ENCODE results near the gene DNM3. TPM values are rescaled to one million over a fixed set of nuclear protein-coding genes. Genes with fewer than 3 reads are reported as not detected.

Gene DNM3
- total and polyA plus RNA-seq, 9 of the 15 experiments (the other 6 are each of a cell fraction or from before 2014, with no cell fraction given) = 0.08 to 0.36 (median 0.22) TPM; not detected in 1

GRCh38 chr1:172449585-172450523 is 608.6 kb downstream of the DNM3 start (continued):
- TF ChIP-seq JUND (IDR thresholded peaks at IDR 0.05; ENCODE audit: borderline replicate concordance, low read depth, low read length) (peak; percentile 46), JUND (tag; IDR thresholded peaks at IDR 0.05; ENCODE audit: borderline replicate concordance, low read depth, low read length) (peak; percentile 42; the same call in 1 of the 3 replicates), ZFX (CRISPR knock-in tag; IDR thresholded peaks at IDR 0.05) (peak; percentile 59), YY1 (IDR thresholded peaks at IDR 0.05; ENCODE audit: borderline replicate concordance in 1 of 3, control insufficient read depth in 1 of 3, extremely low read depth in 1 of 3, insufficient read depth in 3 of 3, insufficient read length in 1 of 3, insufficient replicate concordance in 2 of 3, low read depth in 1 of 3, low read length in 2 of 3) (peak in 1 of 3 experiments; percentile 59), ZNF740 (CRISPR knock-in tag; IDR thresholded peaks at IDR 0.05) (no peak), ZNF740 (tag; IDR thresholded peaks at IDR 0.05) (peak in 1 of 2 experiments; percentile 41; a peak in 1 of 4 replicates), ZNF395 (CRISPR knock-in tag; IDR thresholded peaks at IDR 0.05) (peak; percentile 78; the same call in 1 of the 2 replicates), HCFC1 (IDR thresholded peaks at IDR 0.05; ENCODE audit: low read depth, low read length) (peak; percentile 57), CC2D1A (IDR thresholded peaks at IDR 0.05) (peak; percentile 77), TAF7 (tag; IDR thresholded peaks at IDR 0.05) (peak; percentile 76), CBX3 (IDR thresholded peaks at IDR 0.05; ENCODE audit: borderline replicate concordance in 1 of 2, low read length in 2 of 2) (peak in 1 of 2 experiments; percentile 66; a peak in 1 of 3 replicates)
- TF ChIP-seq, protein P1, sequence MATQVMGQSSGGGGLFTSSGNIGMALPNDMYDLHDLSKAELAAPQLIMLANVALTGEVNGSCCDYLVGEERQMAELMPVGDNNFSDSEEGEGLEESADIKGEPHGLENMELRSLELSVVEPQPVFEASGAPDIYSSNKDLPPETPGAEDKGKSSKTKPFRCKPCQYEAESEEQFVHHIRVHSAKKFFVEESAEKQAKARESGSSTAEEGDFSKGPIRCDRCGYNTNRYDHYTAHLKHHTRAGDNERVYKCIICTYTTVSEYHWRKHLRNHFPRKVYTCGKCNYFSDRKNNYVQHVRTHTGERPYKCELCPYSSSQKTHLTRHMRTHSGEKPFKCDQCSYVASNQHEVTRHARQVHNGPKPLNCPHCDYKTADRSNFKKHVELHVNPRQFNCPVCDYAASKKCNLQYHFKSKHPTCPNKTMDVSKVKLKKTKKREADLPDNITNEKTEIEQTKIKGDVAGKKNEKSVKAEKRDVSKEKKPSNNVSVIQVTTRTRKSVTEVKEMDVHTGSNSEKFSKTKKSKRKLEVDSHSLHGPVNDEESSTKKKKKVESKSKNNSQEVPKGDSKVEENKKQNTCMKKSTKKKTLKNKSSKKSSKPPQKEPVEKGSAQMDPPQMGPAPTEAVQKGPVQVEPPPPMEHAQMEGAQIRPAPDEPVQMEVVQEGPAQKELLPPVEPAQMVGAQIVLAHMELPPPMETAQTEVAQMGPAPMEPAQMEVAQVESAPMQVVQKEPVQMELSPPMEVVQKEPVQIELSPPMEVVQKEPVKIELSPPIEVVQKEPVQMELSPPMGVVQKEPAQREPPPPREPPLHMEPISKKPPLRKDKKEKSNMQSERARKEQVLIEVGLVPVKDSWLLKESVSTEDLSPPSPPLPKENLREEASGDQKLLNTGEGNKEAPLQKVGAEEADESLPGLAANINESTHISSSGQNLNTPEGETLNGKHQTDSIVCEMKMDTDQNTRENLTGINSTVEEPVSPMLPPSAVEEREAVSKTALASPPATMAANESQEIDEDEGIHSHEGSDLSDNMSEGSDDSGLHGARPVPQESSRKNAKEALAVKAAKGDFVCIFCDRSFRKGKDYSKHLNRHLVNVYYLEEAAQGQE (IDR thresholded peaks at IDR 0.05; ENCODE audit: borderline replicate concordance) = peak; percentile 90
- TF ChIP-seq, protein P1 (CRISPR knock-in tag; IDR thresholded peaks at IDR 0.05; ENCODE audit: low read depth) = no peak
